Adrenal gland (tissue), 5 donors: ENCODE measurements around the gene DENND5B.
"Not testable (repeated sequence)": the region's sequence is repeated elsewhere in the genome, so short reads cannot be mapped to it uniquely, and the experiment has no call there.

Experiments used
- CTCF ChIP-seq, 6 experiments: fragments of 450-650 bp in 4 of 6; fragments of 200-600 bp in 2 of 6; sonication (generic) in 1 of 6; IDR thresholded peaks; 1 replicate in 5 of 6; 2 replicates in 1 of 6; pipeline versions ENCODE4 v1.5.1 to v1.8.0; 2016 to 2021; ENCODE audit warnings: antibody characterized with exemption in 6 of 6, mild to moderate bottlenecking in 2 of 6, moderate library complexity in 1 of 6
- POLR2A ChIP-seq, 2 donors: fragments of 450-650 bp; IDR thresholded peaks; one replicate each; pipeline ENCODE4 v1.6.1; 2017; ENCODE audit warnings: antibody characterized with exemption in 2 of 2, mild to moderate bottlenecking in 2 of 2, moderate library complexity in 1 of 2
- donor health status: DM: no; HTN: no; CAD: no.

GRCh38 chr12:31550590-31550989 lies 40.3 kb downstream of the DENND5B start:
- not testable (repeated sequence) for TF ChIP-seq CTCF, POLR2A (IDR thresholded peaks at IDR 0.05)
